SK-N-SH (cell line): ENCODE measurements around the gene TMEM184C. TPM values are rescaled to one million over a fixed set of nuclear protein-coding genes. Genes with fewer than 3 reads are reported as not detected.
A peak's percentile ranks its signal among the peaks of the same experiment; 100 is the strongest.

Experiments used
- CTCF ChIA-PET: fragments of 300-600, 350-600 bp; formaldehyde crosslinking; extraction: SDS; loops from one replicate; lab custom pipeline; 2021; lab: Yijun Ruan, JAX
- POLR2A ChIA-PET: fragments of 350-600 bp; sonication (Branson Sonifier 250); formaldehyde crosslinking; extraction: SDS; loops from one replicate; lab custom pipeline; 2020; ENCODE audit warnings: antibody characterized with exemption, inconsistent platforms; lab: Yijun Ruan, JAX
- DNase-seq: peaks from one replicate; pipeline ENCODE4 v3.0.0; 2012
- H2AFZ ChIP-seq: fragments of 200-600 bp; sonication (generic); 2 replicates; pipeline ENCODE4 v1.8.1; 2016; ENCODE audit warnings: antibody characterized with exemption, mild to moderate bottlenecking, low read depth
- H3F3A ChIP-seq: fragments of 200-600 bp; sonication (generic); replicated peaks from 2 replicates; pipeline ENCODE3; 2016; ENCODE audit warnings: antibody characterized with exemption, mild to moderate bottlenecking; ENCODE audit not compliant: insufficient read depth
- H3K27ac ChIP-seq, 2 experiments: fragments of 200-500 bp in 1 of 2; fragments of 200-600 bp in 1 of 2; sonication (Bioruptor generic) in 1 of 2; sonication (generic), shearing (Covaris generic) in 1 of 2; 2 replicates each; pipeline versions ENCODE4 v1.5.1 to v1.6.1; 2014 to 2016; ENCODE audit warnings: low read depth in 2 of 2, inconsistent platforms in 1 of 2, low read length in 1 of 2, mild to moderate bottlenecking in 1 of 2, mixed read lengths in 1 of 2
- H3K27me3 ChIP-seq: fragments of 200-600 bp; sonication (generic), shearing (Covaris generic); 2 replicates; pipeline ENCODE4 v1.6.1; 2016; ENCODE audit warnings: mixed run types; ENCODE audit not compliant: insufficient read depth
- H3K36me3 ChIP-seq, 2 experiments: fragments of 200-500 bp in 1 of 2; fragments of 200-600 bp in 1 of 2; sonication (Bioruptor generic) in 1 of 2; sonication (generic) in 1 of 2; replicated peaks in 1 of 2; 2 replicates each; pipeline versions ENCODE3 to v1.5.1; 2014 to 2016; ENCODE audit warnings: low read length in 1 of 2, mild to moderate bottlenecking in 1 of 2; ENCODE audit not compliant: insufficient read depth in 2 of 2, control insufficient read depth in 1 of 2
- H3K4me1 ChIP-seq, 2 experiments: fragments of 200-500 bp in 1 of 2; fragments of 200-600 bp in 1 of 2; sonication (Bioruptor generic) in 1 of 2; sonication (generic), shearing (Covaris generic) in 1 of 2; 2 replicates each; pipeline versions ENCODE4 v1.5.1 to v1.6.1; 2014 to 2016; ENCODE audit warnings: low read depth in 1 of 2, low read length in 1 of 2, mixed run types in 1 of 2; ENCODE audit not compliant: insufficient read depth in 2 of 2, control insufficient read depth in 1 of 2
- H3K4me2 ChIP-seq: fragments of 200-600 bp; sonication (generic), shearing (Covaris generic); 2 replicates; pipeline ENCODE4 v1.6.1; 2017; ENCODE audit warnings: mixed run types
- H3K4me3 ChIP-seq, 2 experiments: fragments of 200-500 bp in 1 of 2; fragments of 200-600 bp in 1 of 2; sonication (Bioruptor generic) in 1 of 2; sonication (generic), shearing (Covaris generic) in 1 of 2; 2 replicates each; pipeline versions ENCODE4 v1.5.1 to v1.8.1; 2014 to 2016; ENCODE audit warnings: low read depth in 2 of 2, inconsistent platforms in 1 of 2, low read length in 1 of 2, mild to moderate bottlenecking in 1 of 2, mixed read lengths in 1 of 2, moderate library complexity in 1 of 2
- H3K79me2 ChIP-seq: fragments of 200-600 bp; sonication (generic); 2 replicates; pipeline ENCODE4 v1.8.1; 2017; ENCODE audit warnings: mild to moderate bottlenecking; ENCODE audit not compliant: insufficient read depth
- H3K9ac ChIP-seq: fragments of 200-600 bp; sonication (generic); 2 replicates; pipeline ENCODE4 v1.6.1; 2017; ENCODE audit warnings: mixed run types
- H3K9me2 ChIP-seq: fragments of 200-600 bp; sonication (generic); 2 replicates; pipeline ENCODE4 v1.6.1; 2017; ENCODE audit warnings: mixed run types
- H3K9me3 ChIP-seq: fragments of 200-600 bp; sonication (generic); 2 replicates; pipeline ENCODE4 v1.6.1; 2017; ENCODE audit warnings: mixed run types, mild to moderate bottlenecking, moderate library complexity
- H4K20me1 ChIP-seq: fragments of 200-600 bp; sonication (generic); 2 replicates; pipeline ENCODE4 v1.6.1; 2017; ENCODE audit warnings: mild to moderate bottlenecking, mixed run types; ENCODE audit not compliant: insufficient read depth
- CHD2 ChIP-seq: fragments of 150-350 bp; IDR thresholded peaks from 2 replicates; pipeline ENCODE4 v1.6.1; 2018; ENCODE audit warnings: low read length; ENCODE audit not compliant: partially characterized antibody
- ELF1 ChIP-seq: IDR thresholded peaks from 2 replicates; pipeline ENCODE4 v1.4.0; 2012
- EP300 ChIP-seq, 2 experiments: IDR thresholded peaks; 2 replicates each; pipeline versions ENCODE4 v1.4.0 to v1.6.1; 2012; ENCODE audit warnings: borderline replicate concordance in 1 of 2, low read depth in 1 of 2, low read length in 1 of 2
- EZH2phosphoT487 ChIP-seq: fragments of 200-600 bp; sonication (generic); IDR thresholded peaks from 2 replicates; pipeline ENCODE4 v1.6.1; 2017; ENCODE audit warnings: low read depth, mixed run types, mild to moderate bottlenecking, antibody characterized with exemption, moderate library complexity, borderline replicate concordance
- FOSL2 ChIP-seq: IDR thresholded peaks from 2 replicates; pipeline ENCODE4 v1.4.0; 2012; ENCODE audit warnings: low read depth, mild to moderate bottlenecking, moderate library complexity, borderline replicate concordance
- FOXJ3 ChIP-seq: sonication (generic); formaldehyde crosslinking; IDR thresholded peaks from 2 replicates; pipeline ENCODE4 v1.5.1; 2020; ENCODE audit warnings: mild to moderate bottlenecking, missing genetic modification reagents
- FOXM1 ChIP-seq: IDR thresholded peaks from 2 replicates; pipeline ENCODE4 v1.4.0; 2012; ENCODE audit warnings: low read depth, mild to moderate bottlenecking
- GABPA ChIP-seq: IDR thresholded peaks from 2 replicates; pipeline ENCODE4 v1.4.0; 2012; ENCODE audit warnings: low read depth, mild to moderate bottlenecking
- GATA2 ChIP-seq: sonication (generic); formaldehyde crosslinking; IDR thresholded peaks from 2 replicates; pipeline ENCODE4 v1.5.0; 2020; ENCODE audit warnings: mild to moderate bottlenecking, missing genetic modification reagents
- MEF2A ChIP-seq: IDR thresholded peaks from 2 replicates; pipeline ENCODE4 v1.4.0; 2012; ENCODE audit warnings: low read depth, borderline replicate concordance
- MXI1 ChIP-seq: IDR thresholded peaks from 2 replicates; pipeline ENCODE4 v1.6.1; 2012; ENCODE audit warnings: mild to moderate bottlenecking, low read depth, low read length, improper control_type of control experiment
- NFIC ChIP-seq: IDR thresholded peaks from 2 replicates; pipeline ENCODE4 v1.4.0; 2012; ENCODE audit warnings: borderline replicate concordance
- NRF1 ChIP-seq: IDR thresholded peaks from 2 replicates; pipeline ENCODE4 v1.6.1; 2012; ENCODE audit warnings: low read depth, mild to moderate bottlenecking, low read length
- RAD21 ChIP-seq: IDR thresholded peaks from 2 replicates; pipeline ENCODE4 v1.6.1; 2012; ENCODE audit warnings: mild to moderate bottlenecking, low read length
- RCOR1 ChIP-seq: fragments of 150-350 bp; IDR thresholded peaks from 2 replicates; pipeline ENCODE4 v1.6.1; 2017; ENCODE audit warnings: antibody characterized with exemption, low read length
- REST ChIP-seq: IDR thresholded peaks from 2 replicates; pipeline ENCODE4 v1.6.1; 2012; ENCODE audit warnings: mild to moderate bottlenecking, low read depth, low read length, moderate library complexity
- RFX5 ChIP-seq: IDR thresholded peaks from 2 replicates; pipeline ENCODE4 v1.6.1; 2012; ENCODE audit warnings: mild to moderate bottlenecking, improper control_type of control experiment, low read length
- SIN3A ChIP-seq: IDR thresholded peaks from 2 replicates; pipeline ENCODE4 v1.6.1; 2012; ENCODE audit warnings: low read depth, mild to moderate bottlenecking, low read length, moderate library complexity, borderline replicate concordance
- SMC3 ChIP-seq: IDR thresholded peaks from 2 replicates; pipeline ENCODE4 v1.6.1; 2012; ENCODE audit warnings: low read depth, low read length, improper control_type of control experiment
- TCF12 ChIP-seq: IDR thresholded peaks from 2 replicates; pipeline ENCODE4 v1.4.0; 2012
- TEAD4 ChIP-seq: IDR thresholded peaks from 2 replicates; pipeline ENCODE4 v1.4.0; 2012; ENCODE audit warnings: mild to moderate bottlenecking, borderline replicate concordance; ENCODE audit not compliant: insufficient read depth
- USF2 ChIP-seq: fragments of 150-350 bp; IDR thresholded peaks from 2 replicates; pipeline ENCODE4 v1.6.1; 2017; ENCODE audit warnings: antibody characterized with exemption, low read length, low read depth, borderline replicate concordance
- WGBS: methylation state at CpG from one replicate; pipeline ENCODE4 v1.1.6; 2017; ENCODE audit warnings: low lambda C conversion rate; 5-methylcytosine and 5-hydroxymethylcytosine counted together
- polyA plus RNA-seq, 3 experiments: library from polyadenylated mRNA; depleted of rRNA; stranded (reverse); fragments of >200 nt; gene quantifications; 2 replicates each; pipeline ENCODE4 v1.2.3, GENCODE V29; 2012
- TF ChIP-seq, protein P1 (sequence below): IDR thresholded peaks from 2 replicates; pipeline ENCODE4 v1.4.0; 2012; ENCODE audit warnings: low read depth, borderline replicate concordance
- TF ChIP-seq, protein P2 (sequence below): fragments of 150-350 bp; IDR thresholded peaks from 2 replicates; pipeline ENCODE4 v1.6.1; 2016; ENCODE audit warnings: mild to moderate bottlenecking, low read depth, low read length
- TF ChIP-seq, protein P3 (sequence below): IDR thresholded peaks from 2 replicates; pipeline ENCODE4 v1.4.0; 2012; ENCODE audit warnings: low read depth

The TMEM184C gene
- polyA plus RNA-seq, 1 of the 3 experiments (the other 2 are of a cell fraction): 17.5 TPM

DNA sequence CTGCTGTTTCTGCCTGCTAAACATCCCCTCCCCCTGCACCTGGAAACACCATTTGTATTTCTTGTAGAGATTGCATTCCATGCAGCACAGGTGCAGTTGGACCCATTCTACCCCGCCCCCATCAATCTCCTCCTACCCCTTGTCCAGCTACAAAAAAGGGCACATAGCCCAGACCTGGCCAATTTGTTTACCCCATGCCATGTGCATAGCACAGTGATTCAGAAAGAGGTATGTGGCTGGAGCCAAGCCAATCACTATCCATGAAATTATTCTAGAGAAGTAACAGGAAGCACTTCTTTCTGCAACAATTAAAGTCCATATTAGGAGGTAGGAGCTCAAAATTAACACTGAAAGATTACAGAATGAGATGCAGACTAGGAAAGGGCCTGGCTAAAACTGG lies 20.2 kb upstream of the TMEM184C start:
- Histone ChIP-seq H3K4me1 (peaks cover 10 to 17% of the 10 kb centered on the region in 2 experiments; a peak in 2 of 4 replicates), H3K4me2 (no peak overlapping the region), H3K4me3 (no peak overlapping the region), H3K27ac (peak overlapping the region; percentile 14 to 63; a peak in 1 of 4 replicates), H3F3A (no peaks in the 10 kb centered on the region), H3K9me2 (no peaks in the 10 kb centered on the region), H3K9me3 (no peaks in the 10 kb centered on the region), H3K9ac (no peak overlapping the region), H4K20me1 (no peaks in the 10 kb centered on the region), H3K27me3 (no peaks in the 10 kb centered on the region), H3K79me2 (no peaks in the 10 kb centered on the region), H2AFZ (no peak overlapping the region), H3K36me3 (no peaks in the 10 kb centered on the region)
- ChIA-PET CTCF (interaction anchor here (0.7 to 6.5 kb wide), 5 partner anchors 20 to 578 kb away, joined by 3 to 40 read pairs (median 3); partner anchors contain the start of gene TMEM184C), POLR2A (interaction anchor here (1.0 kb wide), 1 partner anchor 20 kb away, joined by 4 read pairs; the partner anchor contains the start of gene TMEM184C)
- TF ChIP-seq NFIC (peak; percentile 74), CHD2 (no peak), TCF12 (peak; percentile 66), EP300 (IDR thresholded peaks at IDR 0.05; ENCODE audit: borderline replicate concordance in 1 of 2, low read depth in 1 of 2, low read length in 1 of 2) (0 out of 4 replicates have a peak, but pooled peaks of 1 of the 2 experiments have one; percentile 18), RAD21 (no peak), NRF1 (no peak), TEAD4 (no peak), GABPA (no peak), ELF1 (no peak), USF2 (no peak), FOXM1 (no peak), RFX5 (no peak), REST (no peak), EZH2phosphoT487 (no peak), SIN3A (no peak), MEF2A (no peak), FOSL2 (peak; percentile 49; the same call in 1 of the 2 replicates), GATA2 (CRISPR knock-in tag) (no peak), SMC3 (no peak), RCOR1 (no peak), MXI1 (no peak), FOXJ3 (CRISPR knock-in tag) (no peak)
- TF ChIP-seq, protein P1, sequence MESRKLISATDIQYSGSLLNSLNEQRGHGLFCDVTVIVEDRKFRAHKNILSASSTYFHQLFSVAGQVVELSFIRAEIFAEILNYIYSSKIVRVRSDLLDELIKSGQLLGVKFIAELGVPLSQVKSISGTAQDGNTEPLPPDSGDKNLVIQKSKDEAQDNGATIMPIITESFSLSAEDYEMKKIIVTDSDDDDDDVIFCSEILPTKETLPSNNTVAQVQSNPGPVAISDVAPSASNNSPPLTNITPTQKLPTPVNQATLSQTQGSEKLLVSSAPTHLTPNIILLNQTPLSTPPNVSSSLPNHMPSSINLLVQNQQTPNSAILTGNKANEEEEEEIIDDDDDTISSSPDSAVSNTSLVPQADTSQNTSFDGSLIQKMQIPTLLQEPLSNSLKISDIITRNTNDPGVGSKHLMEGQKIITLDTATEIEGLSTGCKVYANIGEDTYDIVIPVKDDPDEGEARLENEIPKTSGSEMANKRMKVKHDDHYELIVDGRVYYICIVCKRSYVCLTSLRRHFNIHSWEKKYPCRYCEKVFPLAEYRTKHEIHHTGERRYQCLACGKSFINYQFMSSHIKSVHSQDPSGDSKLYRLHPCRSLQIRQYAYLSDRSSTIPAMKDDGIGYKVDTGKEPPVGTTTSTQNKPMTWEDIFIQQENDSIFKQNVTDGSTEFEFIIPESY: no peak
- TF ChIP-seq, protein P2, sequence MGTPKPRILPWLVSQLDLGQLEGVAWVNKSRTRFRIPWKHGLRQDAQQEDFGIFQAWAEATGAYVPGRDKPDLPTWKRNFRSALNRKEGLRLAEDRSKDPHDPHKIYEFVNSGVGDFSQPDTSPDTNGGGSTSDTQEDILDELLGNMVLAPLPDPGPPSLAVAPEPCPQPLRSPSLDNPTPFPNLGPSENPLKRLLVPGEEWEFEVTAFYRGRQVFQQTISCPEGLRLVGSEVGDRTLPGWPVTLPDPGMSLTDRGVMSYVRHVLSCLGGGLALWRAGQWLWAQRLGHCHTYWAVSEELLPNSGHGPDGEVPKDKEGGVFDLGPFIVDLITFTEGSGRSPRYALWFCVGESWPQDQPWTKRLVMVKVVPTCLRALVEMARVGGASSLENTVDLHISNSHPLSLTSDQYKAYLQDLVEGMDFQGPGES: no peak
- TF ChIP-seq, protein P3, sequence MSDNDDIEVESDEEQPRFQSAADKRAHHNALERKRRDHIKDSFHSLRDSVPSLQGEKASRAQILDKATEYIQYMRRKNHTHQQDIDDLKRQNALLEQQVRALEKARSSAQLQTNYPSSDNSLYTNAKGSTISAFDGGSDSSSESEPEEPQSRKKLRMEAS: 0 out of 2 replicates have a peak, but pooled peaks have one; percentile 21
- no peak for DNase-seq
- WGBS: 0% methylated on average over 1 of the region's 1 CpG
